Naive thymus-derived CD4-positive, alpha-beta T cell (primary cell): ENCODE data around the gene MDC1. TPM values are rescaled to one million over a fixed set of nuclear protein-coding genes. Genes with fewer than 3 reads are reported as not detected.
A peak's percentile ranks its signal among the peaks of the same experiment; 100 is the strongest.

Source experiments
- ATAC-seq: fragments of 150-1000 bp; cut with Tn5 transposase; 2 replicates; pipeline ENCODE4 v1.10.0; 2021; ENCODE audit warnings: mild to moderate bottlenecking, moderate library complexity
- CTCF ChIA-PET: fragments of 350-600 bp; sonication (Branson Sonifier 250); formaldehyde crosslinking; loops from one replicate; lab custom pipeline; 2021; ENCODE audit warnings: antibody characterized with exemption; lab: Charles Lee
- POLR2A ChIA-PET: fragments of 350-600 bp; sonication (Branson Sonifier 250); formaldehyde crosslinking; loops from one replicate; lab custom pipeline; 2021; ENCODE audit warnings: antibody characterized with exemption, inconsistent platforms; lab: Charles Lee
- DNase-seq, 9 donors: peaks; one replicate each; pipeline versions ENCODE4 v3.0.0 to v3.0.0-alpha.2; 2020 to 2022; ENCODE audit warnings: mixed read lengths in 1 of 9
- H3K27ac ChIP-seq: one replicate; pipeline ENCODE4 v1.7.0; 2013; ENCODE audit warnings: mild to moderate bottlenecking, low read depth, low read length, moderate library complexity
- H3K27me3 ChIP-seq, 2 donors: one replicate each; pipeline ENCODE4 v1.7.0; 2013; ENCODE audit warnings: low read length in 2 of 2, mild to moderate bottlenecking in 2 of 2, moderate library complexity in 2 of 2; ENCODE audit not compliant: control insufficient read depth in 2 of 2, insufficient read depth in 2 of 2
- H3K36me3 ChIP-seq, 3 experiments: 1 replicate in 2 of 3; 2 replicates in 1 of 3; pipeline ENCODE4 v1.7.0; 2013; ENCODE audit warnings: low read length in 3 of 3, mild to moderate bottlenecking in 3 of 3, moderate library complexity in 1 of 3; ENCODE audit not compliant: insufficient read depth in 3 of 3, control insufficient read depth in 2 of 3
- H3K4me1 ChIP-seq, 2 donors: one replicate each; pipeline ENCODE4 v1.7.0; 2013; ENCODE audit warnings: low read length in 2 of 2, mild to moderate bottlenecking in 2 of 2, moderate library complexity in 1 of 2; ENCODE audit not compliant: control insufficient read depth in 2 of 2, insufficient read depth in 2 of 2
- H3K4me3 ChIP-seq: 2 replicates; pipeline ENCODE4 v1.7.0; 2013; ENCODE audit warnings: mild to moderate bottlenecking, low read length
- H3K9me3 ChIP-seq, 3 experiments: 1 replicate in 2 of 3; 2 replicates in 1 of 3; pipeline ENCODE4 v1.7.0; 2013; ENCODE audit warnings: low read length in 3 of 3; ENCODE audit not compliant: control insufficient read depth in 2 of 3
- H3K27ac Mint-ChIP-seq, 9 donors: one replicate each; pipeline ENCODE4 v1.8.0; 2020 to 2022; ENCODE audit warnings: mixed read lengths in 9 of 9, mild to moderate bottlenecking in 8 of 9, moderate library complexity in 5 of 9, inconsistent platforms in 2 of 9
- H3K27me3 Mint-ChIP-seq, 5 donors: one replicate each; pipeline ENCODE4 v1.8.0; 2021 to 2022; ENCODE audit warnings: mixed read lengths in 5 of 5, mild to moderate bottlenecking in 1 of 5
- H3K36me3 Mint-ChIP-seq, 5 donors: one replicate each; pipeline ENCODE4 v1.8.0; 2020 to 2022; ENCODE audit warnings: mixed read lengths in 5 of 5, mild to moderate bottlenecking in 3 of 5, inconsistent platforms in 1 of 5
- H3K4me1 Mint-ChIP-seq, 7 donors: one replicate each; pipeline ENCODE4 v1.8.0; 2020 to 2022; ENCODE audit warnings: mixed read lengths in 7 of 7, mild to moderate bottlenecking in 3 of 7, inconsistent platforms in 1 of 7
- H3K4me3 Mint-ChIP-seq, 10 donors: one replicate each; pipeline ENCODE4 v1.8.0; 2020 to 2022; ENCODE audit warnings: mild to moderate bottlenecking in 10 of 10, mixed read lengths in 10 of 10, moderate library complexity in 6 of 10, inconsistent platforms in 2 of 10
- H3K9me3 Mint-ChIP-seq, 11 donors: one replicate each; pipeline ENCODE4 v1.8.0; 2020 to 2022; ENCODE audit warnings: mixed read lengths in 11 of 11, mild to moderate bottlenecking in 4 of 11, inconsistent platforms in 1 of 11, moderate library complexity in 1 of 11
- intact Hi-C, 2 donors: fragments of 100-400 bp; cut with micrococcal nuclease; formaldehyde crosslinking; loops; one replicate each; pipeline ENCODE4 v1.15.1; 2023
- polyA plus RNA-seq, 2 donors: library from polyadenylated mRNA; unstranded; fragments of 300-500 nt; fragmentation: Illumina TruSeq; gene quantifications; one replicate each; pipeline ENCODE4 v1.2.3, GENCODE V29; 2021
- total RNA-seq, 6 experiments: library from RNA in 5 of 6; stranded (reverse) in 5 of 6; gene quantifications; 1 replicate in 5 of 6; 2 replicates in 1 of 6; pipeline ENCODE4 v1.2.3 and lab custom pipeline; 2021 to 2026

MDC1 gene
- total and polyA plus RNA-seq, 7 experiments from 2014 or later: 4.5 to 78.9 (median 50.7) TPM

DNA sequence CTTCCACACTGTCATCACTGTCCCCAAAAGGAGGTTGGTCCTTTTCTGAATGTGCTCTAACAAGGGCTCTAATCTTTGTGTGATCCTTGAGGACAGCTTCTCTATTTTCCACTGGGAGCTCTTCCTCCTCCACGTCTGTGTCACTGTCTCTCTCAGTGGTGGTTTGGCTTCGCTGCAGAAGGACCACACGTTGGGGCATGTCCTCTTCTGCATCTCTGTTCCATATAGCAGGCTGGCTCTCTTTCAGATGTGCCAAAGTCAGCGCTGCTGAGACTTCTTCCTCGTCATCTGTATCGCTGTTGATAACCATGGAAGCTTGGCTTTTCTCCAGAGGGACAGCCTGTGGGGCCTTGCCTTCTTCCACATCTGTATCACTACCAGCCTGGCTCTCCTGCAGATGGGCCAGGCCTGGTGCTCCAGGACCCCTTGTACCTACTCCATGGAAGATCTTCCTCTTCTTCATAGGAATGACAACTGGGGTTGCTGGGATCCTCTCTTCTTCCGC is 4.6 kb downstream of the MDC1 start:
- no peaks in the 10 kb centered on the region for H3K9me3 ChIP-seq
- DNase-seq (no peak), ATAC-seq (no peak)
- Mint-ChIP-seq H3K27me3 (no peaks in the 10 kb centered on the region), H3K27ac (peak overlapping the region in 1 of 9 donors; percentile 79), H3K36me3 (peaks cover 32 to 55% (median 38%) of the 10 kb centered on the region in 5 donors), H3K4me3 (peak overlapping the region in 1 of 10 donors; percentile 59), H3K4me1 (peaks cover 25 to 57% (median 37%) of the 10 kb centered on the region in 7 donors), H3K9me3 (peaks cover 0 to 2% (median 0%) of the 10 kb centered on the region in 11 donors)
- ChIA-PET CTCF (interaction anchor here (0.6 to 1.1 kb wide), 2 partner anchors 18 to 116 kb away, joined by 3 to 4 read pairs; no protein-coding TSS in a partner anchor), POLR2A (interaction anchor here (1.3 to 17.4 kb wide), 4 partner anchors 15 to 34 kb away, joined by 3 to 499 read pairs (median 8); partner anchors contain the start of gene DHX16)
- H3K4me1 ChIP-seq: peaks cover 5 to 8% of the 10 kb centered on the region in 2 donors
- intact Hi-C loops: no loop called here
- peaks cover 0 to 58% (median 7%) of the 10 kb centered on the region in 3 experiments for H3K36me3 ChIP-seq
- H3K27ac ChIP-seq: no peak overlapping the region
- no peak overlapping the region for H3K4me3 ChIP-seq
- H3K27me3 ChIP-seq: no peaks in the 10 kb centered on the region

DNA sequence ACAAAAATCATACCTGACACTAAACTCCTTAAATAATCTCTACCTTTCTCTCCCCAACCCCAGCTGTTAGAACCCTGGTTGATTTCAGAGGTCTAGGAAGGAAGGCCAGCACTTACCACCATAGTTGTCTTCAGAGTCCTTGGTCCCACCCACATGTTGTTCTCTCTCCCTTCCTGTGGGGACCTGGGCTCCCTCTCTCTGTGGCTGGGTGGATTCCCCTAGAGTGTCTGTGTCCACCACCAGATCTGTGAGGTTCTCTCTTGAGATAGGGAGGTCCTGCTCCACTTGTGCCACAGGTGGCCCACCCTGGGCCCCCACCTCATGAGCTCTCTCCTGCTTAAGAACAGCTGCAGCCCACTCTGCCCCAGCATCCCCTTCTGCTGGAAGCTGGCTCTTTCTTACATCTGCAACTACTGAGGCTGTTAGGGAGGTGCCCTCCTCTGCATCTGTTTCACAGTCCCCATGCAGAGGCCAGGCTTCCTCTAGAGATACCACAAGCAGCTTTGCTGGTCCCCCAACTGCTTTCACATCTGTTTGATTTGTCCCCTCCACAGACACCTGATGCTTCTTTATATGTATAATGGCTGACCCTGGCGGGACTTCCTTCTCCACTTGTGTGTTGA is 5.2 kb downstream of the MDC1 start:
- H3K36me3 ChIP-seq: peaks cover 0 to 64% (median 7%) of the 10 kb centered on the region in 3 experiments
- CTCF ChIA-PET: interaction anchor here (1.1 kb wide), 2 partner anchors 19 to 33 kb away, joined by 3 to 8 read pairs; no protein-coding TSS in a partner anchor

DNA sequence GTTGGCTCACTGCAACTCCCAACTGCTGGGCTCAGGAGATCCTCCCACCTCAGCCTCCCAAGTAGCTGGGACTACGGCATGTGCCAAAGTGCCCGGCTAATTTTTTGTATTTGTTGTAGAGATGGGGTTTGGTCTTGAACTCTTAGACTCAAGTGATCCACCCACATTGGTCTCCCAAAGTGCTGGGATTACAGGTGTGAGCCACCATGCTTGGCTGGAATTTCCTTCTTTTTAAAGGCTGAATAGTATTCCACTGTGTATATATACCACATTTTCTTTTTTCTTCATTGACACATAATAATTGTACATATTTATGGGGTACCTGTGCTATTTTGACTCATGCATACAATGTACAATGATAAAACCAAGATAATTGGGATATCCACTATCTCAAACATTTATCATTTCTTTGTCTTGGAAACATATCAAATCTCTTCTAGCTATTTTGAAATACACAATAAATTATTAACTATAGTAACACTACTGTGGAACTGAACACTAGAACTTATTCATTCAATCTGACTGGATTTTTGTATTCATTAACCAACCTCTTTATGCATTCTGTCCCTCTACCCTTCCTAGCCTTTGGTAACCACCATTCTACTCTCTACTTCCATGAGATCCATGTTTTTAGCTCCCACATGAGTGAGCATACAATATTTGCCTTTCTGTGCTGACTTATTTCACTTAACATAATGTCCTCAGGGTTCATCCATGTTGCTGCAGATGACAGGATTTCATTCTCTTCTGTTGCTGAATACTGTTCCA is 7.8 kb downstream of the MDC1 start:
- intact Hi-C loops: no loop called here
- Histone ChIP-seq H3K9me3 (no peaks in the 10 kb centered on the region), H3K27me3 (no peaks in the 10 kb centered on the region), H3K36me3 (peaks cover 0 to 76% (median 4%) of the 10 kb centered on the region in 3 experiments), H3K27ac (no peak overlapping the region), H3K4me3 (no peak overlapping the region), H3K4me1 (no peaks in the 10 kb centered on the region)
- H3K27me3 Mint-ChIP-seq: no peaks in the 10 kb centered on the region
- no peak for DNase-seq
- no peak for ATAC-seq
- peaks cover 10 to 36% (median 14%) of the 10 kb centered on the region in 7 donors for H3K4me1 Mint-ChIP-seq
- no peak overlapping the region for H3K27ac Mint-ChIP-seq
- H3K9me3 Mint-ChIP-seq: no peaks in the 10 kb centered on the region
- no peak overlapping the region for H3K4me3 Mint-ChIP-seq
- H3K36me3 Mint-ChIP-seq: peaks cover 37 to 65% (median 46%) of the 10 kb centered on the region in 5 donors
- CTCF ChIA-PET: interaction anchor here (1.0 kb wide), 1 partner anchor 21 kb away, joined by 3 read pairs; no protein-coding TSS in a partner anchor
- POLR2A ChIA-PET: interaction anchor here (0.7 kb wide), 1 partner anchor 35 kb away, joined by 3 read pairs; no protein-coding TSS in a partner anchor

More for the DNA sequence above, 5.2 kb downstream of the MDC1 start:
- H3K4me3 Mint-ChIP-seq: peak overlapping the region in 1 of 10 donors; percentile 59
- ATAC-seq: no peak
- H3K4me1 ChIP-seq: peaks cover 5 to 8% of the 10 kb centered on the region in 2 donors
- POLR2A ChIA-PET: interaction anchor here (0.9 to 17.4 kb wide), 5 partner anchors 14 to 60 kb away, joined by 3 to 499 read pairs (median 6); partner anchors contain the start of gene DHX16
- peaks cover 32 to 56% (median 42%) of the 10 kb centered on the region in 5 donors for H3K36me3 Mint-ChIP-seq
- peaks cover 22 to 53% (median 31%) of the 10 kb centered on the region in 7 donors for H3K4me1 Mint-ChIP-seq
- H3K27ac ChIP-seq: no peak overlapping the region
- H3K27me3 Mint-ChIP-seq: no peaks in the 10 kb centered on the region
- intact Hi-C loops: no loop called here
- no peaks in the 10 kb centered on the region for H3K9me3 ChIP-seq
- no peak for DNase-seq
- peaks cover 0 to 2% (median 0%) of the 10 kb centered on the region in 11 donors for H3K9me3 Mint-ChIP-seq
- peak overlapping the region in 3 of 9 donors; percentile 51 to 79 (median 65) for H3K27ac Mint-ChIP-seq
- H3K27me3 ChIP-seq: no peaks in the 10 kb centered on the region
- no peak overlapping the region for H3K4me3 ChIP-seq

DNA sequence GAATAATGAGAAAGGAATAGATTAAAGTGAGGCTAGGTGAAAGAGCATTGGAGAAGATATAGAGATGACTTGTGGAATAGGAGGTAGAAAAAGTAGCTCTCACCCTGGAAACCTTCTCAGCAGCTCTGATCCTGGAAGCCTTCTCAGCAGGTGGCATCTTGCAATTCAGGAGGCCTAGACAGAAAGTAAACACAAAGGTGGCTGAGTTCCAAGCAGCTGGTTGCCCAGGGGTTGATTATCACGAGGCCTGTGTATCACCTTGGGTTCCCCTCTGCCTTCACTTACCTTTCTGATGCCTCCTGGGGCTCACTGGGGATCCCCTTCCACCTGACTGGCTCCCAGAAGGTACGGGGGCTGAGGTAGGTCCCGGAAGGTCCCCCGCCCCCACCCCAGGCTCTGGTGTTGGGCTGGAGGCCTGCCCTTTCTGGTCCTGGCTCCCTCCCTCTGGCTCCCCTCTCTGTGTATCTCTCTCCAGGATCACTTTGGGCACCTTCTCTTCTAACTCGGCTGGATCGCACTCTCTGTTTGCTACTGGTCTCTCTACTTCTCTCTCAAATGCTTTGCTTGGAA is 9.7 kb downstream of the MDC1 start:
- H3K36me3 ChIP-seq: peaks cover 0 to 74% (median 6%) of the 10 kb centered on the region in 3 experiments
- H3K4me3 ChIP-seq: no peak overlapping the region
- ATAC-seq (no peak), DNase-seq (no peak)
- Mint-ChIP-seq H3K27me3 (no peaks in the 10 kb centered on the region), H3K9me3 (no peaks in the 10 kb centered on the region), H3K4me1 (peaks cover 7 to 23% (median 10%) of the 10 kb centered on the region in 7 donors), H3K27ac (peak overlapping the region in 4 of 9 donors; percentile 1 to 69 (median 31)), H3K36me3 (peaks cover 30 to 67% (median 39%) of the 10 kb centered on the region in 5 donors), H3K4me3 (no peak overlapping the region)
- ChIA-PET CTCF (no interaction called here), POLR2A (no interaction called here)
- no peaks in the 10 kb centered on the region for H3K9me3 ChIP-seq
- intact Hi-C loops: no loop called here
- no peaks in the 10 kb centered on the region for H3K27me3 ChIP-seq
- no peak overlapping the region for H3K27ac ChIP-seq
- H3K4me1 ChIP-seq: no peaks in the 10 kb centered on the region

DNA sequence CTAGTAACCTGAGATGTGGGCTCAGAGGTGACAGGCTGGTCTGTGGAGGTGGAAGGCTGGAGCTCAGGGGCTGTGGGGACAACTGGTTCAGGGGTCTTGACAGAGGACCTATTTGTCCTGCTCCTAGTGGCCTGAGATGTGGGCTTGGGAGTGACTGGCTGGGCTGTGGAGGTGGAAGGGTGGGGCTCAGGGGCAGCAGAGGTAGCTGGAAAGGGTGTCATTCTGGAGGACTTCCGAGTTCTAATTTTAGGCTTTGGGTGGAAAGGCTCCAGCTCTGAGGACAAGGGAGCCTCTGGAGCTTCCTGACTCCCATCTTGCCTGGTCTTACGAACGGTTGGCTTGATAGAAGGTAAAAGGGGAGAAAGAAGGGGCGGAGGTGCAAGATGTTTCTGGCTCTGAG is 11.5 kb downstream of the MDC1 start:
- Histone ChIP-seq H3K9me3 (no peaks in the 10 kb centered on the region), H3K4me1 (no peaks in the 10 kb centered on the region), H3K4me3 (no peak overlapping the region), H3K27ac (no peak overlapping the region), H3K36me3 (peaks cover 0 to 59% (median 6%) of the 10 kb centered on the region in 3 experiments), H3K27me3 (no peaks in the 10 kb centered on the region)
- peak overlapping the region in 3 of 9 donors; percentile 32 to 41 (median 36) for H3K27ac Mint-ChIP-seq
- DNase-seq (no peak), ATAC-seq (no peak)
- no peaks in the 10 kb centered on the region for H3K27me3 Mint-ChIP-seq
- H3K9me3 Mint-ChIP-seq: no peaks in the 10 kb centered on the region
- ChIA-PET POLR2A (interaction anchor here (0.6 to 2.2 kb wide), 4 partner anchors 9 to 24 kb away, joined by 3 to 13 read pairs (median 4); partner anchors contain the start of gene MDC1), CTCF (no interaction called here)
- peaks cover 22 to 58% (median 32%) of the 10 kb centered on the region in 5 donors for H3K36me3 Mint-ChIP-seq
- H3K4me3 Mint-ChIP-seq: no peak overlapping the region
- peaks cover 0 to 22% (median 4%) of the 10 kb centered on the region in 7 donors for H3K4me1 Mint-ChIP-seq
- intact Hi-C loops: no loop called here

DNA sequence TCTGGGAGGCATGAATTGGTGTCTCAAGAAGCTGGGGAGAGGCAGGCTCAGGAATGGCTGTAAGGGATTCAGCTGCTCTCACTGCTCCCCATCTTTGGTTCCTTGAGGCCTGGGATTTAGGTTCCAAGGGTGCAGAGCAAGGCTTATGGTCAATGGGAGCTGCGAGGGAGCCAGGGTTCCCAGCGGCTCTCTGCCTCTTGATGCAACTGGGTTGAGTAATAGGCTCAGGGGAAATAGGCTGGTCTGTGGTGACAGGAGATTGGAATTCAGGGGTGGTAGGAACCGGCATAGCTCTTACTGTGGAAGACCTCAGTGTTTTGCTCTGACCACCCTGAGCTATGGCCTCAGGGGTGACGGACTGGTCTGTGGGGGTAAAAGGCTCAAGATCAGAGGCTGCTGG is 13.3 kb downstream of the MDC1 start:
- peaks cover 0 to 22% (median 4%) of the 10 kb centered on the region in 7 donors for H3K4me1 Mint-ChIP-seq
- H3K27me3 Mint-ChIP-seq: no peaks in the 10 kb centered on the region
- Histone ChIP-seq H3K27ac (no peak overlapping the region), H3K36me3 (peaks cover 0 to 53% (median 12%) of the 10 kb centered on the region in 3 experiments), H3K4me1 (no peaks in the 10 kb centered on the region), H3K27me3 (no peaks in the 10 kb centered on the region), H3K9me3 (no peaks in the 10 kb centered on the region), H3K4me3 (no peak overlapping the region)
- peaks cover 22 to 58% (median 32%) of the 10 kb centered on the region in 5 donors for H3K36me3 Mint-ChIP-seq
- intact Hi-C loops: no loop called here
- DNase-seq: no peak
- ChIA-PET CTCF (interaction anchor here (1.3 kb wide), 2 partner anchors 18 to 25 kb away, joined by 4 read pairs; no protein-coding TSS in a partner anchor), POLR2A (interaction anchor here (0.9 to 2.2 kb wide), 6 partner anchors 11 to 23 kb away, joined by 3 to 13 read pairs (median 4); partner anchors contain the start of genes MDC1 and NRM)
- no peaks in the 10 kb centered on the region for H3K9me3 Mint-ChIP-seq
- no peak for ATAC-seq
- H3K4me3 Mint-ChIP-seq: no peak overlapping the region
- H3K27ac Mint-ChIP-seq: peak overlapping the region in 2 of 9 donors; percentile 20 to 73
